Muscle layer of duodenum (tissue), 2 donors: ENCODE results near the gene HEG1.
A peak's percentile ranks its signal among the peaks of the same experiment; 100 is the strongest.

ENCODE experiments used
- H3K27ac ChIP-seq: one replicate; pipeline ENCODE4 v1.7.0; 2013; ENCODE audit warnings: mild to moderate bottlenecking, low read length
- H3K27me3 ChIP-seq: one replicate; pipeline ENCODE4 v1.7.0; 2013; ENCODE audit warnings: low read depth, mild to moderate bottlenecking, control low read depth, low read length
- H3K36me3 ChIP-seq, 2 donors: one replicate each; pipeline ENCODE4 v1.7.0; 2013; ENCODE audit warnings: low read length in 2 of 2, control low read depth in 1 of 2, mild to moderate bottlenecking in 1 of 2; ENCODE audit not compliant: insufficient read depth in 2 of 2, control insufficient read depth in 1 of 2
- H3K4me1 ChIP-seq, 2 donors: one replicate each; pipeline ENCODE4 v1.7.0; 2013; ENCODE audit warnings: low read length in 2 of 2, mild to moderate bottlenecking in 2 of 2, control low read depth in 1 of 2, moderate library complexity in 1 of 2; ENCODE audit not compliant: insufficient read depth in 2 of 2, control insufficient read depth in 1 of 2
- H3K4me3 ChIP-seq, 2 donors: one replicate each; pipeline ENCODE4 v1.7.0; 2013; ENCODE audit warnings: low read length in 2 of 2, low read depth in 1 of 2, mild to moderate bottlenecking in 1 of 2
- H3K9me3 ChIP-seq, 2 donors: one replicate each; pipeline ENCODE4 v1.7.0; 2013; ENCODE audit warnings: low read length in 2 of 2, control low read depth in 1 of 2, mild to moderate bottlenecking in 1 of 2; ENCODE audit not compliant: control insufficient read depth in 1 of 2
- donor health status: healthy.

The HEG1 gene

DNA sequence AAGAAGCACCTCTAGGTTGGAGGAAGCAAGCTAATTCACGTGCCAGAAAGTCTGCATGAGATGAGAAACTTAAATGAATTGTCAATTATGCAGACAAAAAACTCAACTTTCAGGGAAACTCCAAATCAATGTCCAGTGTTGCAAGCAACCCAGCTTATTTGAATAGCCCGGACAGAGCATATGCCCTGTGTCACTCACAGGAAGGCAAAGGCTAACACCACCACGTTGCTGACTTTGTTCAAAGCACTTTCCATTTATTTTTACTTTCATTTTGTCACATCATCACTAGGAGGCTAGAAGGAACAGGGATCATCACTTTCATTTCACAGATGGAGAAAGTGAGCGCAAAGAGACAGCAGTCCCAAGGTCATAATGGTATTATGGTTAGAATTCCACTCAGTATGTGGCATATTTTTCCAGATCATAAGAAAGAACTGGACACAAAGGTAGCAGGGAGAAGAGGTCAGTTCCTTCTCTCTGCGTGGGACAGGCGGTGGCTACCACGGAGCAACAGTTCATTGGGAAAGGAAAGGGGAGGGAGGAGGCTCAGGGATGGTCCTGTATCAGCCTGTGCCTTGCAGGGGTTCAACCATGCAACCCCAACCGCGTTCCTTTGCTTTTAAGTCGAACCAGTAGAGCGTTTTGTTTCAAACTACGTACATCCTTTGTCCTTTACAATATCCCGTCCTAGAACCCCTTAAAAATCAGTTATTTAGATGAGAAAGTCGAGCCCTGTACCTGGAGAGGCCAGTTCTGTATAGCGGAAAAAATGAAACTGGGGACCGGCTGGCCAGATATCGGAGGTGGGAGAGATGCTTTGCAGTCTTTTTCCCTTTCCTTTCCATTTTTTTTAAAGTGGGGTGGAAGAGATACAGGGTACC is 1.1 kb downstream of the HEG1 start:
- Histone ChIP-seq H3K27me3 (no peaks in the 10 kb centered on the region), H3K36me3 (no peaks in the 10 kb centered on the region), H3K4me1 (peaks cover 26 to 55% of the 10 kb centered on the region in 2 donors), H3K4me3 (peak overlapping the region; percentile 90 to 92), H3K9me3 (no peaks in the 10 kb centered on the region), H3K27ac (peak overlapping the region; percentile 86)

DNA sequence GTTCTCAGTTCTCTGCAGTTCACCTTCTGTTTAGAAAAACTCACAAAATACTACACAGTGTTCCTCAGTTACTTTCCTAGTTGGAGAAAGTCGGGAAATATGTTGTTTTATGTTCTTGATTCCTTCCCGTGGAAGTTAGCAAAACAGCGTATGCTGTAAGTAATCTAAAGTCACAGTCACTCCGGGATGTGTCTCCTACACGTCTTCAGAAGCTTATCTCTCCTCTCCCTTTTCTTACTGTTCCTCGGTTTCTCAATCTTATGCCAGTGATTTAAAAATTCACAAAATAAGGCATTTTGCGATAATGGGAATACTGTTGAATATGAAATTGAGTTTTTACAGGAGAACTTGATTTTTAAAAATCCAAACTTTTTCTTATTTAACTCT is 1.7 kb downstream of the HEG1 start:
- Histone ChIP-seq H3K9me3 (no peaks in the 10 kb centered on the region), H3K27ac (peak overlapping the region; percentile 86), H3K4me3 (peak overlapping the region; percentile 90 to 92), H3K27me3 (no peaks in the 10 kb centered on the region), H3K4me1 (peaks cover 26 to 59% of the 10 kb centered on the region in 2 donors), H3K36me3 (no peaks in the 10 kb centered on the region)

GRCh38 chr3:125053304-125053699 is 2.5 kb downstream of the HEG1 start:
- H3K4me3 ChIP-seq = peak overlapping the region; percentile 12 to 90
- H3K27me3 ChIP-seq = no peaks in the 10 kb centered on the region
- H3K9me3 ChIP-seq = no peaks in the 10 kb centered on the region
- H3K36me3 ChIP-seq = no peaks in the 10 kb centered on the region
- peak overlapping the region; percentile 86 for H3K27ac ChIP-seq
- peaks cover 26 to 66% of the 10 kb centered on the region in 2 donors for H3K4me1 ChIP-seq

GRCh38 chr3:125052624-125053303 is 3.0 kb downstream of the HEG1 start:
- H3K27ac ChIP-seq = peak overlapping the region; percentile 86
- H3K27me3 ChIP-seq = no peaks in the 10 kb centered on the region
- H3K36me3 ChIP-seq = no peaks in the 10 kb centered on the region
- H3K9me3 ChIP-seq = no peaks in the 10 kb centered on the region
- H3K4me3 ChIP-seq = peak overlapping the region; percentile 12 to 90
- peaks cover 26 to 72% of the 10 kb centered on the region in 2 donors for H3K4me1 ChIP-seq

GRCh38 chr3:125051715-125052581 is 3.8 kb downstream of the HEG1 start:
- peaks cover 26 to 71% of the 10 kb centered on the region in 2 donors for H3K4me1 ChIP-seq
- peak overlapping the region; percentile 12 to 90 for H3K4me3 ChIP-seq
- no peaks in the 10 kb centered on the region for H3K27me3 ChIP-seq
- peak overlapping the region; percentile 86 for H3K27ac ChIP-seq
- no peaks in the 10 kb centered on the region for H3K36me3 ChIP-seq
- no peaks in the 10 kb centered on the region for H3K9me3 ChIP-seq

DNA sequence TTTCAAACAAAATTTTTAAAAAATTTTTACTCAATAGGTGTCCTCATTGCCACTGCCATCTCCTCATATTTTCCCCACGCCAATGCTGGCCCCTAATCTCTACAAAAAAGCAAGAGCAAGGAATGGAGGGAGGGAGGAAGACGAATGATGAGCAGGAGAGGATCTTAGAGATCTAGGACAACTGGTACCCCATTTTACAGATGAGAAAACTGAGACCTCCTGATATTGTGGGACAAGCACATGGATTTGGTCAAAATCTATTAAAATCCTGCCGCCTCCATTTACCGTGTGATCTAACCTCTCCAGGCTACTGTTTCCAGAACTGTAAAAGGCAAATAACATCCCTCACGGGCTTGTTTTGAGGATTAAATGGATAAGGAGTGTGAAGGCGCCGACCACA is 4.6 kb downstream of the HEG1 start:
- peaks cover 26 to 68% of the 10 kb centered on the region in 2 donors for H3K4me1 ChIP-seq
- H3K27ac ChIP-seq = peak overlapping the region; percentile 86
- peak overlapping the region in 1 of 2 donors; percentile 90 for H3K4me3 ChIP-seq

DNA sequence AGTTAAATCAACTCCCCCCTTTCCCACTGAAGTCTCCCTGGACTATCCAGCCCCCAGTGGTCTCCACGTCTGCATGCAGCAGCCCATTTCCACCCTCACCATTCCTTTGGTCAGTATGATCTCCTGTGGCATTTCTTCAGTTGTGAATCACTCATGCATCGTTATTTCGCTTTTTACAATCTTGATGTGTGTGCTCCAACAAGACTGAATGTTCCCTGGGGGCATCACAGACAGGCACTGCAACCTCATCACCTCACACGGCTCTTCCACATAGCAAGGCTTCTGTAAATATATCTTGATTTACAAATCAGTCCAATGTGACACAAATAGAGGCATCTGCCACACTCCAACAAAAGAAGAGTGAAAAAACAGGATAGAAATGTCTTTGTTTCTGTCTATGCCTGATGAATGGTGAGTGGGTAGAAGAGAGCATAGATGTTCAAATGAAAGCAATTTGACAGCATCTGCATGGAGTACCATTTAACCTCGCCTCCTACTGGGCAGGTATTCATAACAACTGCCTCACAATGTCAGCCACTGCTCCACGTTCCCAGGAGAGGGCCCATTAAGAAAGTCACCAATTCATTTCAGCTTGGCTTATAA is 5.2 kb downstream of the HEG1 start:
- H3K4me1 ChIP-seq = peaks cover 28 to 73% of the 10 kb centered on the region in 2 donors
- H3K27me3 ChIP-seq = no peaks in the 10 kb centered on the region
- H3K4me3 ChIP-seq = no peak overlapping the region
- no peaks in the 10 kb centered on the region for H3K9me3 ChIP-seq
- H3K27ac ChIP-seq = no peak overlapping the region
- no peaks in the 10 kb centered on the region for H3K36me3 ChIP-seq

More for the DNA sequence above, 4.6 kb downstream of the HEG1 start:
- Histone ChIP-seq H3K9me3 (no peaks in the 10 kb centered on the region), H3K36me3 (no peaks in the 10 kb centered on the region), H3K27me3 (no peaks in the 10 kb centered on the region)

DNA sequence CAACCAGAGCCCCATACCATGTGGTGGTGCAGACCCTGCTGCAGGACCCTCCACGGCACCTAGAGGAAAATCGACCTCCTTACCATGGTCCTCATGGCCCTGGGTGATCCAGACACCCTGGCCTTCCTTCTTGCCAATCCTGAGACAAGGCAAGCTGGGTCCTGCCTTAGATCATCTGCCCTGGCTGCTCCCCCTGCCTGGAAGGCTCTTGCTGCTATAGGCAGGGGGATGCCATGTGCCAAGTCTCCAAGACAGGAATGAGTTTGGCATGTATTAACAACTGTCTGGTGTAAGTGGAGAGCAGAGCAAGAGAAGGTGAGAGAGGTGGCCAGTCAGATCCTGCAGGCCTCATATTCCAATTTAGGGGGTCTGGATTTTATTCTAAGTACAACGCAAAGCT is 7.5 kb downstream of the HEG1 start:
- H3K4me3 ChIP-seq = no peak overlapping the region
- H3K36me3 ChIP-seq = no peaks in the 10 kb centered on the region
- no peaks in the 10 kb centered on the region for H3K9me3 ChIP-seq
- peaks cover 35 to 87% of the 10 kb centered on the region in 2 donors for H3K4me1 ChIP-seq
- H3K27ac ChIP-seq = no peak overlapping the region
- H3K27me3 ChIP-seq = no peaks in the 10 kb centered on the region

DNA sequence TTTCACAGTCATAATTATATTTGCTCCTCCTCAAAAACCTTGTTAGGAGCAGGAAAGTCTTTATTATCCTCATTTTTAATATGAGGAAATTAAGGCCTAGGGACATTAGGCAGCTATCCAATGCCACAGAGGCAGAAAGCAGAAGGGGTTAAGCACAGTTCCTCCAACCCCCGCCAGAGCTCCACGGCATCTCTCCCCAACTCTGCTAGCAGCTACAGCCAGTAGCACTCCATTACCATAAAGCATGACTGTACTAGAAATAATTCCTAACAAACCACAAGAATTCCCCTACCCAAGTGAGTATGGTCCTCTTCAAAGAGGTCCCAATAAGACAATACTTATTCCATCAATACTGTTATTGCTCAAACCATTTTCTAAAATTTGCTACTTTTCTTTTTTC is 9.8 kb downstream of the HEG1 start:
- H3K4me1 ChIP-seq = peaks cover 27 to 71% of the 10 kb centered on the region in 2 donors

GRCh38 chr3:125045194-125045593 is 10.6 kb downstream of the HEG1 start:
- Histone ChIP-seq H3K27ac (peak overlapping the region; percentile 78), H3K4me3 (no peak overlapping the region), H3K4me1 (peaks cover 27 to 64% of the 10 kb centered on the region in 2 donors)

More for the DNA sequence above, 9.8 kb downstream of the HEG1 start:
- no peak overlapping the region for H3K27ac ChIP-seq
- no peak overlapping the region for H3K4me3 ChIP-seq
- no peaks in the 10 kb centered on the region for H3K9me3 ChIP-seq
- H3K36me3 ChIP-seq = no peaks in the 10 kb centered on the region
- H3K27me3 ChIP-seq = no peaks in the 10 kb centered on the region

More at GRCh38 chr3:125045194-125045593, 10.6 kb downstream of the HEG1 start:
- no peaks in the 10 kb centered on the region for H3K36me3 ChIP-seq
- no peaks in the 10 kb centered on the region for H3K9me3 ChIP-seq
- H3K27me3 ChIP-seq = no peaks in the 10 kb centered on the region
